ENCODE results near the gene POLR2F.
"Not testable (repeated sequence)": the region's sequence is repeated elsewhere in the genome, so short reads cannot be mapped to it uniquely, and the experiment has no call there.

The POLR2F gene

GRCh38 chr22:37925330-37925729, 28.2 kb upstream of the POLR2F start:
- no peak for DNase-seq (ENCODE audit: low read depth in 2 of 3, low spot score in 1 of 3)

GRCh38 chr22:37925767-37926166, 27.7 kb upstream of the POLR2F start:
- DNase-seq (ENCODE audit: low read depth in 2 of 3, low spot score in 1 of 3) = no peak

GRCh38 chr22:37926358-37926757, 27.1 kb upstream of the POLR2F start:
- DNase-seq (ENCODE audit: low read depth in 2 of 3, low spot score in 1 of 3) = no peak

- DNase-seq (ENCODE audit: low read depth in 2 of 3, low spot score in 1 of 3) = no peak
These were observed 26.5 kb upstream of the POLR2F start for GRCh38 chr22:37926771-37927636.

GRCh38 chr22:37927637-37927936, 25.9 kb upstream of the POLR2F start:
- no peak for DNase-seq (ENCODE audit: low read depth in 2 of 3, low spot score in 1 of 3)

GRCh38 chr22:37929390-37929789, 24.1 kb upstream of the POLR2F start:
- DNase-seq (ENCODE audit: low read depth in 2 of 3, low spot score in 1 of 3) = no peak

- DNase-seq (ENCODE audit: low read depth in 2 of 3, low spot score in 1 of 3) = no peak
These were observed 23.1 kb upstream of the POLR2F start for GRCh38 chr22:37930270-37930951.

GRCh38 chr22:37930952-37931440, 22.5 kb upstream of the POLR2F start:
- no peak for DNase-seq (ENCODE audit: low read depth in 2 of 3, low spot score in 1 of 3)

- no peak for DNase-seq (ENCODE audit: low read depth in 2 of 3, low spot score in 1 of 3)
These were observed 21.6 kb upstream of the POLR2F start for GRCh38 chr22:37931893-37932389.

GRCh38 chr22:37932401-37932800, 21.1 kb upstream of the POLR2F start:
- no peak for DNase-seq (ENCODE audit: low read depth in 2 of 3, low spot score in 1 of 3)

- DNase-seq (ENCODE audit: low read depth in 2 of 3, low spot score in 1 of 3) = no peak
These were observed 20.5 kb upstream of the POLR2F start for GRCh38 chr22:37932821-37933578.

GRCh38 chr22:37933711-37934376, 19.7 kb upstream of the POLR2F start:
- DNase-seq (ENCODE audit: low read depth in 2 of 3, low spot score in 1 of 3) = peak; percentile 77 to 83 (median 80)

GRCh38 chr22:37940698-37941376, 12.7 kb upstream of the POLR2F start:
- DNase-seq (ENCODE audit: low read depth in 2 of 3, low spot score in 1 of 3) = no peak

- DNase-seq (ENCODE audit: low read depth in 2 of 3, low spot score in 1 of 3) = no peak
These were observed 11.4 kb upstream of the POLR2F start for GRCh38 chr22:37942133-37942532.

GRCh38 chr22:37943136-37943824, 10.2 kb upstream of the POLR2F start:
- DNase-seq (ENCODE audit: low read depth in 2 of 3, low spot score in 1 of 3) = no peak

- DNase-seq (ENCODE audit: low read depth in 2 of 3, low spot score in 1 of 3) = no peak
These were observed 9.7 kb upstream of the POLR2F start for GRCh38 chr22:37943825-37944198.

- not testable (repeated sequence) for DNase-seq (ENCODE audit: low read depth in 2 of 3, low spot score in 1 of 3)
These were observed 9.1 kb upstream of the POLR2F start for GRCh38 chr22:37944423-37944822.

- DNase-seq (ENCODE audit: low read depth in 2 of 3, low spot score in 1 of 3) = not testable (repeated sequence)
These were observed 6.2 kb upstream of the POLR2F start for GRCh38 chr22:37947142-37947795.

- DNase-seq (ENCODE audit: low read depth in 2 of 3, low spot score in 1 of 3) = no peak
These were observed 2.2 kb upstream of the POLR2F start for GRCh38 chr22:37951305-37951704.
